ENCODE measurements around the gene ASF1A.

The ASF1A gene

DNA sequence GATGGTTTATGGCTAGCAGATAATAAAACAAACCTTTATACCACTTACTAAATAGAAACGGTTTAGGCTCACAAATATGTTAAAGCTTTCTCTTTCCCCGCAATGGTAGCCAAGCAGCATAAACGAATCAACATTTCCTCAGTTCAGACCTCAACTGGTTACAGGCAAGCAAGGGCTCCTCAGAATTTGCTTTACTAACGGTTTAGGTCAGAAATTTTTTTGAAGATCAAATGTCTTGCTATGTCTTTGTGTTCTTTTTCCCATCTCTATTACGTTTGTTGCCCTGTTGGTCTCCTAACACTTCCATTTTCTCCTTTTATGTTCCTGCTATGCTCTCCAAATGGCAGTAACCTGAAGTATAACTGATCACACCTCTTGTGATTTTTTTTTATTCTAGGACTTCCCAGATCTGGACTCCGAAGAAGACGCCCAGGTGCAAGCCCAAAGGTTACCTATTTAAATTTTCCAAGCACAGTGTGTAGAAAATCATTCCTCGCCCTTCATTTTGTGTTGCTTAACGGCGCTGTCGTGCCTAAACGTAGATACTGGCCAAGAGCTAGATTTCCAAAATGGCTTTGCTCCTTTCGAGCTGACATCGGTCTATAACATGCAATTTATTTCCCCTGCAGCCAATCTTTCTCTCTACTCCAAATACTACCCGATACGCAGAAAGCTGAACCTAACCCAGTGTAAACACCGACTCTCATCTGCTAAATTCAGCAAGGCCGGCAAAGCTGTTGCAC lies 717 bp upstream of the ASF1A start:
- Histone ChIP-seq H3K4me3 (ENCODE audit: low read depth, low read length) (peak overlapping the region; percentile 53), H3K27ac (peak overlapping the region; percentile 55), H3K36me3 (peaks cover 13% of the 10 kb centered on the region), H3K27me3 (ENCODE audit: insufficient read depth, low read depth, severe bottlenecking) (no peaks in the 10 kb centered on the region), H3K9me3 (ENCODE audit: severe bottlenecking) (no peaks in the 10 kb centered on the region)
- TF ChIP-seq CTCF (IDR thresholded peaks at IDR 0.05; ENCODE audit: low read depth, low read length) = no peak
- DNase-seq = no peak

DNA sequence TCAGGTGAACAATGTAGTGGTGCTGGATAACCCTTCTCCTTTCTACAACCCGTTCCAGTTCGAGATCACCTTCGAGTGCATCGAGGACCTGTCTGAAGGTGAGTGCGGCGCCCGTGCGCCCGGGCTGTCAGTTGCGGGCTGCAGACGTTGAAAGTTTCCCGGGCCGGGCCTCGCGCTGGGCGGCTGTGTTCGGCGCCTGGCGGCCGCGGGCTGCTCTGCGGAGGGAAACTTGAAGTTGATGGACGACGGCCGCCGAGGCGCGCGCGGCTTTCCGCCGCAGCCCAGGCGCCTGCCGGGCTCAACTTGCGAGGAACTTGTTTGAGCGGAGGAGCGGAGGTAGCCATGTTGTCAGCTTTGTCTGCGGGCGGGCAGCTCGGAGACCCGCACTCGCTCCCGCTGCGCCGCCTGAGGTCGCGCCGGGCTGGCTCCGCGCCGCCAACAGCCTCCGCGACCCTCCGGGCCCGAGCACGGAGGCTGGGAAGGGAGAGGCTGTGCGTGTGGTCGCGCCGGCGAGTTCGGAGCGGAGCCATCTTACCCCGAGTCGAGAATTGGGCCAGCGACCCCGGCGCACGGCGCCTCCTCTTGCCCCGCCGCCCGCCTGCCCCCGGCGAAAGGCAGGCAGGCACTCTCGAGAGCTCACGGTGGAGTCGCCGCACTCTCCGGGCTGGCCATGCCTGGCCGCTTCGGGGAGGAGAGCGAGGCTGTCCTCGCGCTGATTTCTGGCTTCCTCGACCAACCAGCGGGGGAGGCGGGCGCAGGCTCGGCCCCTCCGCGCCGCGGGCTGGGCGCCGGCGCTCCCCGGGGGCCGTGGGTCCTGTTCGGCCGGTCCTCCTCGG lies 691 bp downstream of the ASF1A start:
- Histone ChIP-seq H3K9me3 (ENCODE audit: severe bottlenecking) (no peaks in the 10 kb centered on the region), H3K27me3 (ENCODE audit: insufficient read depth, low read depth, severe bottlenecking) (no peaks in the 10 kb centered on the region), H3K27ac (peak overlapping the region; percentile 96), H3K4me3 (ENCODE audit: low read depth, low read length) (peak overlapping the region; percentile 88), H3K36me3 (peaks cover 26% of the 10 kb centered on the region)
- TF ChIP-seq CTCF (IDR thresholded peaks at IDR 0.05; ENCODE audit: low read depth, low read length) = no peak
- peak; percentile 41 for DNase-seq

- Histone ChIP-seq H3K9me3 (ENCODE audit: severe bottlenecking) (no peaks in the 10 kb centered on the region), H3K36me3 (peaks cover 31% of the 10 kb centered on the region), H3K27me3 (ENCODE audit: insufficient read depth, low read depth, severe bottlenecking) (no peaks in the 10 kb centered on the region), H3K27ac (peak overlapping the region; percentile 96), H3K4me3 (ENCODE audit: low read depth, low read length) (peak overlapping the region; percentile 88)
- no peak for TF ChIP-seq CTCF (IDR thresholded peaks at IDR 0.05; ENCODE audit: low read depth, low read length)
- no peak for DNase-seq
Measured at GRCh38 chr6:118895261-118895560, 1.3 kb downstream of the ASF1A start.

DNA sequence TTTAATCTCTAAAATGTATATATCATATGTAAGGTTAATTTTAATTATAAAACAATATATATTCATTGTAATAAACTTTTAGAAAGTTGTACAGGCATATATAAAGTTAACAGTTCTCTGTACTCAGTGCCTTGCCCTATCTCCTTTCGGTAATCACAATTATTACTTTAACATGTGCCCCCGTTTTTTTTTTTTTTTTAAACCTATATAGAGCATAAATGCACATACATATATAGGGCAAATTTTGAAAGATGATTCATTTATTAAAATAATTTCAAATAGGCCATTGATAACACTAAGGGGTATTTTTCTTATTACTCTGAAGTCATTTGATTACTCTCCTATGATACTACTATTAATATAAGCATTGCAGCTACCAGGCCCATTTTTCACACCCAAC lies 1.9 kb downstream of the ASF1A start:
- no peaks in the 10 kb centered on the region for H3K27me3 ChIP-seq (ENCODE audit: insufficient read depth, low read depth, severe bottlenecking)
- DNase-seq = no peak
- TF ChIP-seq CTCF (IDR thresholded peaks at IDR 0.05; ENCODE audit: low read depth, low read length) = no peak
- peaks cover 37% of the 10 kb centered on the region for H3K36me3 ChIP-seq
- peak overlapping the region; percentile 96 for H3K27ac ChIP-seq
- H3K9me3 ChIP-seq (ENCODE audit: severe bottlenecking) = no peaks in the 10 kb centered on the region
- peak overlapping the region; percentile 88 for H3K4me3 ChIP-seq (ENCODE audit: low read depth, low read length)

- DNase-seq = no peak
- no peak for TF ChIP-seq CTCF (IDR thresholded peaks at IDR 0.05; ENCODE audit: low read depth, low read length)
- Histone ChIP-seq H3K4me3 (ENCODE audit: low read depth, low read length) (no peak overlapping the region), H3K27me3 (ENCODE audit: insufficient read depth, low read depth, severe bottlenecking) (no peaks in the 10 kb centered on the region), H3K27ac (peak overlapping the region; percentile 5; the same call in 1 of the 2 replicates), H3K36me3 (peaks cover 43% of the 10 kb centered on the region), H3K9me3 (ENCODE audit: severe bottlenecking) (no peaks in the 10 kb centered on the region)
Measured at GRCh38 chr6:118896339-118897136, 2.6 kb downstream of the ASF1A start.

All from WERI-Rb-1 (cell line).